KG1 (cell line): ENCODE data around the gene P2RY6.
"Not testable (repeated sequence)": the region's sequence is repeated elsewhere in the genome, so short reads cannot be mapped to it uniquely, and the experiment has no call there.

Source experiments
- DNase-seq: peaks from one replicate; lab custom pipeline; 2025; lab: John Stamatoyannopoulos, UW

The P2RY6 gene

DNA sequence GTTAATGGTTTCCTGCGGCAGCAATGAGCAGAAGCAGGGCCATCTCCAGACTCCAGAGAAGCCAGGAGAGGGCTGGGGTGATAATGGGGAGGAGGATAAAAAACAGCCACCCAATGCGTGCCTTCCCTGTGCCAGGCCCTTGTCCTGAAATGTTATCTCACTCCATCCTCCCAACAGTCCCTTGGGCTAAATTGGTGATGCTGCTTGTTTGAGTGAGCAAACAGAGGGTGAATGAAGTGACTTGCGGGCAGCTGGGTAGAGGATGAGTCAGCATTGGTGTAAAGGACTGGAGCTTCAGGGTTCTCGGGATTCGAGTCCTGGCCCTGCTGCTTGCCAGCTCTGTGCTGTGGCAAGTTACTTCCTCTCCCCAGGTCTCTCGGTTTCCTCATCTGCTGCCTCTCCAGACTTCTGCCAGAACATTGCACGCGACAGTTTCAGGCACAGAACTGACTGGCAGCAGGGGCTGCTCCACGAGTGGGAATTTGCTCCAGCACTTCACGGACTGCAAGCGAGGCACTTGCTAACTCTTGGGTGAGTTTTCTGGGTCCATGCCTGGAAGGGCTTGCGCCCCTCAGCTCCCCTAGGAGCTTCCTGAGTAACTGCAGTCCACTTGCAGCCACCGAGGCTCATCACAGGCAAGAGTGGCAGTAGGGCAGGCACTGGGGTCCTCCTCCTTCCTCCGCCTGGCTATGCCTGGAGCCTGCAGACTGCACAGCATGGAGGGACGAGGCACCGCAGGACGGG is at the start of gene P2RY6:
TSS of gene P2RY6 (plus strand) at position 403 of the 744 bp plus-strand sequence. CDS start 24,181 bp downstream, outside the sequence.
- no peak for DNase-seq

GRCh38 chr11:73223998-73224730 is 48.0 kb upstream of the P2RY6 start:
- DNase-seq, result no peak

- DNase-seq, result no peak
Observed at GRCh38 chr11:73225001-73225686, 47.0 kb upstream of the P2RY6 start.

DNA sequence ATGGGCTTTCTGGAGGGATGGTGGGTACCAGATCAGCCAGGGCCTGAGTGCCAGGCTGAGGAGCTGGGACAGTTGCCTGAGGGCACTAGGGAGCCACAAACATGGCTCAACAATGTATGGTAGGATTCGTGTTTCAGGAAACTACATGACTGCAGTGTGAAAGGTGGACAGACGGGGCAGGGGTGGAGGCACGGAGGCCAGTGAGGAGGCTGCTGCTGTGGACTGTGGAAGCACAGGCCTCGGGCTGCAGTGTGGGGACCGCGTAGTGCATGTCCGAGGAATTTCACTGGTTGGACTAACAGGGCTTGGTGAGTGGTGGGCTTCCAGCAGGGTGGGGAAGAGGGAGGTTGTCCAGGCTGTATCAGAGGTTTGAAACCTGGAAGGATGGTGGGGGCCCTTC is 46.3 kb upstream of the P2RY6 start:
- DNase-seq, result no peak

DNA sequence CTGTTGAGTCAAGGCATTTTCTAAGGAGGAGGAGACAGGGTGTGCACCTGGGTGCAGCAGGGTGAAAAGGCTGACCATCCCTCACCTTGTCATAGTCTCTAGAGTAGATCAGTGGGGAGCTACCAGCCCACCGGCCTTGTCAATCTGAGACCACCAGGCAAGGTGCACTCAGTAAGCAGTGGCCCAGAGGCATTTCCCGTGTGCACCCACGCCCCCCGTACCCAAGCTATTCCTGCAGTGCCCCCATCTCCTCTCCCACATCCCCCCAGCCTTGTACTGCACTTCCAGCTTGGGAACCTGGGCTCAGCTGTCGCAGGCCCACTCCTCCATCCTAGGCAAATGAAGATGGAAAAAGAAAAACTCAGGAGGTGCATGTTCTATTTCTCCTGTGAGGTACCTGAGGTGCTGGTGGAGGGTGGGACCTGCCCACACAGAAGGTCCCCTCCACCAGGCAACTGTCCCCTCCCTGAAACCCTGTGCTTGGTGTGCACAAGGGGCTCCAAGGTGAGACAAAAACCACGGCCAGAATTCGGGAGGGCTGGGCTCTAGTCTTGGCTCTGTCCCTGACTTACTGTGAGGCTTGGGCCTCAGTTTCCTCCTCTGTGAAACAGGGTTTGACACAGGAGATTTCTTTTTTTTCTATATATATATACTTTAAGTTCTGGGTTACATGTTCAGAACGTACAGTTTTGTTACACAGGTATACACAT is 45.7 kb upstream of the P2RY6 start:
- DNase-seq, result no peak

- no peak for DNase-seq
Observed at GRCh38 chr11:73227571-73228211, 44.4 kb upstream of the P2RY6 start.

DNA sequence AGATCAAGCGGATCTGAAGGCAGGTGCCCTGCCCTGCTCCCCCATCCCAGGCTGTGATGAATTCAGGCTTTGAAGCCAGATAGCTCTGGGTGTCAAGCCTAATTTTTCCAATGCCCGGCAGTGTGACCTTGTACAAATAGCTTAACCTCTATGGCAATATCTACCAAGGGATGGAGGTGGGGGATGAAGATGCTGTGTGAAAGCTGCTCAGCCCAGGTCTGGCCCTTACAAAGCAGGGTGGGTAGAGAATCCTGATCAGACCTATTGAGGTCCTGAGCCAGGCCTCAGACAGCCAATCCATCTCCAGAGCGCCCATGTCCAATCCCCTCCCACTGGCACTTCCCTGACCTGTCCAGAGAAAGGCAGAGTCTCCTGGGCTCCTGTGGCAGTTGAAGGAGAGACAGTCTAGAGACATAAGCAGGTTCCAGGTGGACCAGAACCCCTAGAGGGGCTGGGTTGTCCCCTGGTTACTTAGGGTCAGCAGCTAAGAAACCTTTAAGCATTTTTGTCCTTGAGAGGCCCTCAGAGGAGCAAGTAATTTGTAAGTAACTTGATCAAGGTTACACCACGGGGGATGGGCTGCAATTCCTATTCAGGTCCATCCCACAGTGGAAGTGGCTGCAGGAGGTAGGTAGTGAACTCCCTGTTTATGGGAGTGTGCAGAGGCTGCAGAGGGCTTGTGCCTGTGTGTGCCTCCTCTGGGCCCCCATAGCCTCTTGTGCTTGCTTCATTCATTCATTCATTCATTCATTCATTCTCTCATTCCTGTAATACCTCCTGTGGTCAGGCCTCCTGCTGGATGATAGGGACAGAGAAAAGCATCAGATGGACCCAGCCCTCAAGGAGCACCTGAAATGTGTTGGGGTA is 43.6 kb upstream of the P2RY6 start:
- DNase-seq, result no peak

DNA sequence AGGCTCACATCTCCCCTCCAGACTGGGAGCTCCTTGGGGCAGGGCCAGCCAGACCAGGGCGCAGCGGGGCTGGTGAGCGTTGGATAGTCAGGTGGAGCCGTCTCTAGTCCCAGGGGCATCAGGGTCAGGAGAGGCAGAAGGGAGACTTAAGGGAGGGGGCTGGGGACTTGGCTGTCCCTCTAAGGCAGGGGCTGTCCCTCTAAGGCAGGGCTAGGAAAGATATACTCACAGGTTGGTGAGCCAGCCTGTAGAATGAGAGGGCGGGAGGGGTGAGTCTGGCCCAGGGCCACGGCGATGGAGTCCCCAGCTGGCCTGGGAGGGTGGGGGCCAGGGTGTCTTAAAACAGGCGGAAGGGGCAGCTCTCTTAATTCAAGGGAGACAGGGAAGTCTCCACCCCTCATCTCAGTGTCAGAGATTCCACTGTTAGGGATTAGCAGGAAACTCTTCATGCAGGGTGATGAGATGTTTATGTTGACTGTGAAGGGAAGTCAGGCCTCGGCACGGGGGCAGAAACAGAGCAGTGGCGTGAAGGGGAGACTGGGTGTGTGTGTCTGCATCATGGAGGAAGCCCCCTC is 42.7 kb upstream of the P2RY6 start:
- no peak for DNase-seq

DNA sequence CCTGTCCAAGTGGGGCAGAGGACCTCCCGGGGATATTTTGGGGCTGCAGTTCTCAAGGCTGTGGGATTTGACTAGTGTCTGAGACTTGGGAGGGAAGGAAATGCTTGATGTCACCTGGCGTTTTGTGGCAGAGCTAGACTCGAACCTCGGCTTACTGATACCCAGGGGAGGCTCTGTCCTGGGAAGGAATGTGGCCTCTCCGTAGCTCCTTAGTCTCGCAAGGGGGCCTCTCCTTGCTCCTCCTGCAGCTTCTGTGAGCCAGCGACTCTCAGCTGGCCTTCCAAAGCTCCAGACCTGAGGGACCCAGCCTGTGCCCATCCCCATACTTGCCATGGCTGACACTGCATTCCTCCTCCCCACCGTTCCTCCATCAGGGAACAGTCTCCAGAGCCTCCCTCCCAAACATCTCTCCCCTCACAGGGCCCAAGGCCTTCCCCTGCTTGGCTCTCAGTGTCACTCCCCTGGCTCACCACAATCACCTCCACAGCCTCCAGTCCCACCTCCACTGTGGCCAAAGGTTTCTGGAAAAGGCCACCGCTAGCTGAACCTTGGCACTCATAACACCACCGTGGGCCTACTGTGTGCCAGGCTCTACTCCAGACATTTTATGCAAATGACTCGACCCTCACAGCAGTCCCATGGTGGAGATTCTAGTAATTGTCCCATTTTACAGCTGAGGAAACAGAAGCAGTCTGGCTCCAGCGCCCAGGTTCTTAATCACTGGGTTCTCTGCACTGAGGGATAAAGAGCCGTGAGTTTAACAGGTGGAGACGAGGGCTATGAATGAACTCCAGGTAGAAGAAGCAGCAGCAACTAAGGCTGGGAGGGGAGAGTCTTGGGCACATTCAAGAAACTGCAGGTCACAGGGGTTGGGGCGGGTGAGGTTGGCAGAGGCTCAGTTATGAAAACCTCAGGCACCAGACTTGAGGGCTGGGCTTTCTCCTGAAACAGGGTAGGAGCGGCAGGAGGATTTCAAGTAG is 42.0 kb upstream of the P2RY6 start:
- no peak for DNase-seq

- no peak for DNase-seq
Observed at GRCh38 chr11:73230931-73231330, 41.2 kb upstream of the P2RY6 start.

GRCh38 chr11:73232487-73232886 is 39.7 kb upstream of the P2RY6 start:
- DNase-seq, result not testable (repeated sequence)

GRCh38 chr11:73233211-73233610 is 38.9 kb upstream of the P2RY6 start:
- no peak for DNase-seq

DNA sequence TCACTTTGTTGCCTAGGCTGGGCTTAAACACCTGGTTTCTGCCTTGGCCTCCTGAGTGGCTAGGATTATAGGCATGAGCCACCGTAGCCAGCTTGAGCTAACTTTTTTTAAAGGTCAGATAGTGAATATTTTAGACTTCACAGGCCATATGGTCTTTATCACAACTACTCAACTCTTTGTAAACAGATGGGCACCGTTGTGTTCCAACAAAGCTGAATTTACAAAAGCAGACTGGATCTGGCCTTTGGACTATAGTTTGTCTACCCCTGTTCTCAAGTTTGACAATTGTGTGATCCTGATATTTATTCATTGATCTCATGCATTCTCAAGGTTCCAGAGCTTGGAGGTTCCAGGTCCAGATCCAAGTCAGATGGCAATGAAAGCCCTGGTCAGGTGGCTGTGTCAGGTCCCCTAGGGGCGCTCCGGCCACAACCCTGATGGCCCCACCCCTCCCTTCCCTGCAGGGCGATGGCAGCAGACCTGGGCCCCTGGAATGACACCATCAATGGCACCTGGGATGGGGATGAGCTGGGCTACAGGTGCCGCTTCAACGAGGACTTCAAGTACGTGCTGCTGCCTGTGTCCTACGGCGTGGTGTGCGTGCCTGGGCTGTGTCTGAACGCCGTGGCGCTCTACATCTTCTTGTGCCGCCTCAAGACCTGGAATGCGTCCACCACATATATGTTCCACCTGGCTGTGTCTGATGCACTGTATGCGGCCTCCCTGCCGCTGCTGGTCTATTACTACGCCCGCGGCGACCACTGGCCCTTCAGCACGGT is 38.3 kb upstream of the P2RY6 start:
- DNase-seq, result no peak

GRCh38 chr11:73234471-73235181 is 37.5 kb upstream of the P2RY6 start:
- no peak for DNase-seq

DNA sequence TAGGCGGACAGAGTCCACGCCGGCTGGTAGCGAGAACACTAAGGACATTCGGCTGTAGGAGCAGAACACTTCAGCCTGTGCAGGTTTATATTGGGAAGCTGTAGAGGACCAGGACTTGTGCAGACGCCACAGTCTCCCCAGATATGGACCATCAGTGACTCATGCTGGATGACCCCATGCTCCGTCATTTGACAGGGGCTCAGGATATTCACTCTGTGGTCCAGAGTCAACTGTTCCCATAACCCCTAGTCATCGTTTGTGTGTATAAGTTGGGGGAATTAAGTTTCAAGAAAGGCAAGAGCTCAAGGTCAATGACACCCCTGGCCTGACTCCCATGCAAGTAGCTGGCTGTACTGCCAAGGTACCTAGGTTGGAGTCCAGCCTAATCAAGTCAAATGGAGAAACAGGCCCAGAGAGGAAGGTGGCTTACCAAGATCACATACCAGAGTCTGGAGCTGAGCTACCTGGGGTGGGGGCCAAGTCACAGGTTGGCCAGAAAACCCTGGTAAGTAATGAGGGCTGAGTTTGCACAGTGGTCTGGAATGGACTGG is 36.8 kb upstream of the P2RY6 start:
- no peak for DNase-seq

DNA sequence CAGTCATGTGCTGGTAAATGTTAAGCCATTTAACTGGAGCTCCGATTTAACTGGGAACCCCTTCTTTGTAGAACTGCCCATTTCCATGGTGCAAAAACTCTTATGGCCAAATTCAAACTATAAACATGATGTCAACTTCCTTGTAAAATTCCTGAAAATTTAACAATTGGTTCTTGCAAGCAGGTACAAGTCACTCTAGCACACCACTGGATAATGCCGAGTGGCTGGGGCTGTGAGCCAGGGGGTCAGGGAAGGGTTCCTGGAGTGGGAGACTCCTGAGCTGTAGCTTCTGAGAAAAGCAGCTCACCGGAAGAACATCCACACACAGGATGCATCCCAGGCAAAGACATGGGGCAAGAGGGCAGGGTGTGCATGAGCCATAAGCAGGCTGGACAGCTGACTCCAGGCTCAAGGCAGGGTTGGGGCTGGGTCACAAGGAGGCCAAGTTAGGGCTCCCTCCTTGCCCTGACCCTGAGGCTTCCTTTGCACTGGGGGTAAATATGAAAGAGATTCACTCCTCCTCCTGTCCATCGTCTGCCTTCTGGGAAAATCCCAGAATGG is 35.9 kb upstream of the P2RY6 start:
- DNase-seq, result no peak

DNA sequence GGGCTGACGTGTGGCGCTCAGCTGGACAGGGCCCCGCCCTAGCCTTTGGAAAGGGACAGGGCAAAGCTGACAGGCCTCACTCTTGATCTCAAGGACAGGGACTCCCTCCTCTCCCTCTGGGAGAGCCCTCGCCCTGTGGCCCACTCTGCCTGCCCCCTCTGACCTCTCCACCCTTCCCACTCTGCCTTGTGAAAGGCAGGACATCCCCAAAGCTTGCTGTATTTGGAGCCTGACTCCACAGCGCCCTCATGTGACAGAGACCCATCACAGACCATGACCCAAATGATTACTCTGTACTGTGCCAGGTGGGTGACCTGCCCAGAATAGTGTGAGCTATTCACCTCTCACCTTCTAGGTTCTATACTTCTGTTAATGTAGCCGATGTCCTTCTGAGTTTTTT is 35.3 kb upstream of the P2RY6 start:
- peak; percentile 73 for DNase-seq
